HG02884 (cell line): Measurements from ENCODE around the gene UNC80.

ENCODE experiments used
- ATAC-seq: cut with Tn5 transposase; IDR thresholded peaks from one replicate; pipeline ENCODE4 v1.9.1; 2021; ENCODE audit warnings: mild to moderate bottlenecking, moderate library complexity; ENCODE audit not compliant: unreplicated experiment

Gene UNC80

DNA sequence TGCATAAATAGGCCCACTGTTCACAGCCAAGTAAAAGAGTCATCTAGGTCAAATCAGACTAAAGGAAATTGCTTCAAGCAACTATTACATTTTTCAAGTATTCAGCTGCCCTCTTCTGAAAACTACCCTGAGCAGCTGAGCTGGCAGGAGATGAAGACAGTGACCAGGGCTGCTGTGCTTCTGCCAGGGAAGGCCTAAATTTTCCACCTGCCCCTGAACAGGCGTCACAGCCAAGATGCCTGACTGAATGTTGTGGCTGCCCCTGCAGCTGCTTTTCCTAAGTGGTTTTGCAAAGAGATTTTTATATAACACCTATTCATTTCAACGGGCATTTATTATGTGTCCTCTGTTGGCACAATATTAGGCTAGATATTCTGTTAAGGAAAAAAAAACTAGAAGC, 134.1 kb downstream of the UNC80 start:
- ATAC-seq = no peak

DNA sequence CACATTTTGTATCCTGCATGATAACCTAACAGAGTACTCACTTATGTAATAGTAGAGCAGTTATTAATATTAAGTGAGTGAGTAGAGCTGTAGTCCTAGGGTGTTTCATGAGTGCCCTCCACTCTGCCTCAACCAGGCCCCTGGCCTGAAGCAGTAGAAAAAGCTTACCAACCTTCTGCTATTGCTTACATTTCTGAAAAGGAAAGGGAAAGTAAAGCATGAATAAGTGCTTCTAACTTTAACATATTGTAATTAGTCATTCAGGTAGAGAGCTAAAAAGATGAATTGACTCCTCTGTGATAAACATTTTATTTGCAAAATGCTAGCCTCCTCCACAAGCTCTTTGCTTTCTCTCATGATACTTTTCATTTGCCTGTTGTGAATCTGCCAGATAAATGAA, 136.1 kb downstream of the UNC80 start:
- no peak for ATAC-seq

DNA sequence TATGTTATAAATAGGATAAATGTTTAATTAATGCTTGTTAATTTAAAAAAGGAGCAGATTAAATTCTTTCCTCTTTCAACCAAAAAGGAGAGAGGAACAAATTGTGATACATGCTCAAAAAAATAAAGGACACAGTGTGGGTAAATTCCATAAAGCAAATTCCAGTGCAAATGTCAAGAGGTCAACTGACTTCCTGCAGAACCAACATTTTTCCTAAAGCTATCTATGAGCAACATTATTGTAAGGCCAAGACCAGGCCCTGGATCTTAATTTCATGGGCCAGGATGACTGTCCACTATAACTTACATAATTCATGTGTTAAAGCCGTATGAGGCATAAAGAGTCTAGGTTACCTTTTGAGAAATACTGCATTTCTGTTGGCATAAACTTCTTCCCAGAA, 136.9 kb downstream of the UNC80 start:
- no peak for ATAC-seq

DNA sequence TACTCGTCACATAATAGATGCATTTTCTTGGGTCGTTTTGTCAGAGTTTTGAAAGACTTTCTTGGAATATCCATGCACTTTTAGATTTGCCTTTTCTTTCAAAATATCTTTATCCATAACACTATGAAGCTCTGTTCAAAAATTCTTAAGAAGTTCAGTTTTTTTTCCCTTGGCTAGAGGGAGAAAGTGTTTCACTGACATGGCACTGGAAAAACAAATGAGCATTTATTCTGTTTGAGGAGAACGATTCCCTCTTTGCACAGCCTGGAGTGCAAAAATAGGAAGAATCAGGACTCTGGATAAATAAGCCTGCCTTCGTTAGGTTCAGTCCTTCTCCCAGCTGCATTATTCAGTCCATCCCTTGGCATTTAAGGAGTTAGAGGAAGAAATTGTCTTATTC, 139.9 kb downstream of the UNC80 start:
- no peak for ATAC-seq

DNA sequence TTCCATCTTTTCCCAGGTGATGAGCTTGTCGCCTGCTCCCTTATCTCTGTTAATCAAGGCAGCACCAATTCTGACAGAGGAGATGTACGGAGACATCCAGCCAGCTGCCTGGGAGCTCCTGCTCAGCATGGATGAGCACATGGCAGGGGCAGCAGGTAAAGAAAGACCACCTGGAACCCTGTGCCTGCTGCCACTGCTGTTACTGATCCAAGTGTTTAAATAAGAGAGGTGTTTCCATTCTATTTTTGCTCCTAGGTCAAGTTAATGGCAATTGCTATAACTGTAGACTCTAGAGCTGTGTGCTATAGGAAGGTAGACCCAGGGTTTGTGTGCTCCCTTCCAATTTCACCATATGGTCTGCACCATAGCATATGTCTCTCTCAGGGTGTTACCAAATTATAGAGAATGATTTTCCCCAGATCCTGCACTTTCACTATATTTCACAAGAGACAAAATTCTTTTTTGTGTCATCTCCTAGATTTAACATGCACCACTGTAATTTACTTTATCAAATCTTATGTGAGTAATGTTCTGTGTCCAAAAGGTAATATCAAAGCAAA, 142.2 kb downstream of the UNC80 start:
- ATAC-seq = no peak

DNA sequence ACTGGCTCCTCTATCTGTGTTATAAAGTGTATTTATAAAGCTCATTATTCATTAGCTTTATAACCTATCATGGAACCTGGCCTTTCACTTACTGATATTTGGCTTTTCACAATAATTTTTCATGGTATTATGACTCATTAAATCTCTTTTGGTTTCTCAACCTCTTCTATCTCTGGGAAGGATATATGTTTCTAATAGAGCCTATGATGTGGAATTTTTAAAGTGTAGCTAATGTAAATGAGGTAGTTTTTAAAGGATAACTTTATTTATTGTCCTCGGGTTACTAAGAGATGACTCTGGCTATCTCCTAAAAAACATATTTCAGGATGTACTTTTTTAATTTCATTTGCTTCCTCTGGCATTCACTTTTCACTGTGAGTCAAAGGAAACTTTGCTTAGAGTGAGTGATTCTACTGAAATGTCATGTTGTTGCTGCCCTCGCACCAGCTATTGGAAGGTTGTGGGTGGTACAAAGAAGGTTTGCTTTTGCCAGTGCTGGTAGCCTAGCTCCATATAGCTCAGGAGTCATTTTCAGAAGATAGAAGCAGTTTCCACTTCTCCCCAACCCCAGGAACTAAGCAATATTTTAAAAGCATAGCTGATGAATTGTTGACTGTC, 145.6 kb downstream of the UNC80 start:
- no peak for ATAC-seq

DNA sequence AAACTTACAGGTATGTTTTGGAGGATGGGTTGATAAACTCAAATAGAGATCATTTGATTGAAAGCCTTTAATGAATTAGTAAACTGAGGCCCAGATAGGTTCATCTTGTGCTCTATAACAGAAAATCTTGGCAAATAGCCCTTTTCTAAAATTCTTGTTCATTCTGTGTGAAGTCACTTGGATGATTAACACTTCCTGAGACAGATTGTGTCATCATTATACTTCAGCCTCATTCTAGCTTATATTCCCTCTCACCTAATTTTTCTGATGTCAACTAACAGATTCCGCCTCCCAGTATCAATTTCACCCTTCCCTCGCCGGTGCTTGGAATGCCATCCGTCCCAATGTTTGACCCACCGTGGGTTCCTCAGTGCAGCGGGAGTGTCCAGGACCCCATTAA, 146.6 kb downstream of the UNC80 start:
- ATAC-seq = no peak

DNA sequence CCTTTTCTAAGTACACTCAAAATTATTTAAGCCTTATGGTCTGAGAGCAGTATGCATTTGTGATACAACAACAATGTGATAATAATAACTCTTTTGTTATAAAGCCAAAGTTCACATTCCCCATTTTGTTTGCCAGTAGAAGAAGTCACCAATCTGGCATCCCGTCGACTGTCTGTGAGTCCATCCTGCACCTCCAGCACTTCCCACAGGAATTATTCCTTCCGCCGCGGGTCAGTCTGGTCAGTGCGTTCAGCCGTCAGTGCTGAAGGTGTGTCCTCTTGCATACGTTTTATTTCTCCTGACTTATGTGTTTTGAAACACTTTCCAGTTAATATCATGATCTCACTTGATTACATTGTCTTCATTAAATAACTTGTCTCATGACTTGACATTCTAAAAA, 150.5 kb downstream of the UNC80 start:
- ATAC-seq = no peak

DNA sequence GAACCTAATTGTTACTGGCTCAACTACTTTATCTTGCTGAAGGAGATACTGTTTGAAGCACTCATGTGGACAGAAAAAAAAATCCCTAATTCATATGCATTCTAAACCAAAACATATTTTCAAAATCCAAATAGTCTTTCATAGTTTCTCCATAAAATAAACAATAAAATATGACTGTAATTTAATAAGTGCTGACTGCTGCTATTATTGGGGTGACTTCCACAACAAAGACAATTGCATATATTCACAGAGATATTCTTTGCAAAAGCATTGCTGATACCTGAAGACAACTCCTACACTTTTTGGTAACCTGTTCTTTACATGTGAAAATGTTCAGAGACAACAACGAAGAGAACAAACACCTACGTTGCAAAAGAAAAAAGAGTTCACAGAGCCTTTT, 157.7 kb downstream of the UNC80 start:
- no peak for ATAC-seq

DNA sequence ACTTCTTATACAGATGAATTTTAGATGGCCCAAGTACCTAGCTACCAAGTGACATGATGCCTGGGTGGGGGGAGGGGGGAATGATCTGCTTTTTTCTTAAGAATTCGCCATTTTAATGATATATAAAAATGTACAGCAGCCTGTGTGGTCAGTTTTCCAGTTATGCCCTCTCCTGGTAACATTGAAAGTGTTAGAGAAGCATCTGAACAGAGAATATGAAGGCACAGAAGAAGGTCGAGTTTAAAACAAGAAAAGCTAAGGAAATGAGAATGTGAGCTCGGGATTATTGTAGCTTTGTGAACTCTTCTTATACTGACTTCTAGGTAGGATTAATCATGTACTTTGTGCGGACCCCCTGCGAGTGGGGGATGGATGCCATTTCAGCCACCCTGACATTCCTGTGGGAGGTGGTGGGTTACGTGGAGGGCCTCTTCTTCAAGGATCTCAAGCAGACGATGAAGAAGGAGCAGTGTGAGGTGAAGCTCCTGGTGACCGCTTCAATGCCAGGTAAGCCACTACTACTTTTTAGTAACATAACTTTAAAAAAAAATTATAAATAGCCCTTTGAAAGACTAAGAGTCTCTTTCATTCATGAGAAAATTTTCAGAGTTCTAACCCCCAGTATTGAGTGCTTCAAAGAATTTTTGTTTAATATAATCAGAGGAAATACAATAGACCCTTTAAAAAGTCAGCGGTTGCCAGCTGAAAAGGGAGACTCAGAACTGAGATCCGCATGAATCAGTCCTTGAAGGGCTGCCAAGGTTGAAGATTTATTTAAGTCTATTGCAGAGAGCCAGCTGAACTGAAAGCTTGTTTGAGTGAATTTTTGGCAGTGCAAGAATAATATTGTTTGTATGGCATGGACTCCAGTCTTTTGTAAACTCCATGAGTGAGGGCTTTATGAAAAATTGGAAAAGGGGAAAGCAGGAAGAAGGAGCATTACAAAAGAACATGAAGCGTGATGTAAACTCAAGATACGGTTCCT, 162.2 kb downstream of the UNC80 start:
- no peak for ATAC-seq

DNA sequence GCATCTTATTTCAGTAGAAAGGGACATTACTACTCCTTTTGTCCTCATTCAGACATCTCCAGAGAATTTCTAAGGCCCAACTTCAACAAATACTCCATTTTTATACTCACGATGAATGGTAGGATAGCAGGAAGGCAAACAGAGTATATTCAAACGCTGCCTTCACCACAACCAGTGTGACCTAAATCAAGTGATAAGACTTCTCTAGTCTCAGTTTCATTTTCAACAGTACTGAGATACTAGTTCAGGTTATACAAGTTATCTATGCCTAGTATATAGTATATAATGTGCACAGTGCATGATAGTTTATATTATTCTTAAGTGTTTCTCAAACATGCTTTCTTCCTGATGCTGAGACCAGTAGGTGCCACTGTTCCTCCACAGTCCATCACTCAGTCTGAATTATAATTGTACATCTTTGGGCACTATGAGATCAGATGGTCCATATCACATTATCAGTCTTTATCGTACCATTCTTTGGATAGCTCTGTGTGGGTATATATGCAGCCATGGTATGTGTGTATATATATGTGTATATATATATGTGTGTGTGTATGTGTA, 164.6 kb downstream of the UNC80 start:
- no peak for ATAC-seq

DNA sequence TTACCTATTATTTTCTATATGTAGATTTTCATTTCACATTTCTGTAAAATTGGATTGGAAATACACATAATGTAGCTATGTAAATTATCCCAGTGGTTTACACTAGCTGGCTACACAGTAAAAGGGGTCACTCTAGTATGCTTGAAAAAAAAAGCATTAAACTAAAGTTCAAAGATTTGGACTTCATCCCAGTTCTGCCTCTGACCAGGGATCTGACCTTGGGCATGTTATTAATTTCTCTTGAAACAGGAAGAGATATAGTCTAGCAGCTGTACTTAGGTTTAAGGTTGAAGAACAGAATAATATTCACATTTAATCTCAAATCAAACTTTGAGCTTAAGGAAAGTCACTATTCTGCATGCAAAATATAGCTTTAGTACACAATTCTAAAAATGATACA, 166.3 kb downstream of the UNC80 start:
- no peak for ATAC-seq

DNA sequence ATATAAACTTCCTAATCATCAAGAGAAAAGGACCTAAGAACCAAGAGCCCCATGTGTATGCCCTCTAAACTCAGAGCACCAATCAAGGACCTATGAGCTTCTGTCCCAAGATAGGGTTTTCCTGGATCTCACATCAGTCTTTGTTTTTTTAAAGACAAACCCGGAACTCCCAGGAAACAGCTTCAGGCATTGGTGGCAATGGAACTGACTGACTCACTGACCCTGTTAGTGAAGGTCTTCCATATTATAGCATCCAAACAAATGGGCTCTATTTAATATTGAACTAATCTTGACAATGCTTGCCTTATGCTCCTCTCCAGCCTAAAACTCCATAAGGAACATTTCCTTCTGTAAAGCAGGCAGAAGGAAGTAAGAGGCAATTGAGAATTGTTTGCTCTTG, 167.3 kb downstream of the UNC80 start:
- no peak for ATAC-seq

DNA sequence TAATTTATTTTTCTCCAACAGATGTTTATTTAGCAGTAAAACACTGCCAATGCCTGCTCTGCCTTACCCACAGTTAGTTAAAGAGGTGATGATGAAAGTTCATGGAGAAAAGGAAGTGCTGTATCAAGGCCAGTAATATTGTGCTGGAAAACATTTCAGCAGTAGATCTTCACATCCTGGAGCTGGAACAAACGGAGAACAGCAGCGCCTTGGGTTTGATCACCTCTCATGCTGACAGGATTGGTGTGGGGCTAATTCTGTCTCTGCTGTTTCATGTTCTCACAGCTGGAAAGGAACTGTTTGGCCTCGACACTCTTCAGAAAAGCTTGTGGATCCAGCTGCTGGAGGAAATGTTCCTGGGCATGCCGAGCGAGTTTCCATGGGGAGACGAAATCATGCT, 169.3 kb downstream of the UNC80 start:
- ATAC-seq = no peak

DNA sequence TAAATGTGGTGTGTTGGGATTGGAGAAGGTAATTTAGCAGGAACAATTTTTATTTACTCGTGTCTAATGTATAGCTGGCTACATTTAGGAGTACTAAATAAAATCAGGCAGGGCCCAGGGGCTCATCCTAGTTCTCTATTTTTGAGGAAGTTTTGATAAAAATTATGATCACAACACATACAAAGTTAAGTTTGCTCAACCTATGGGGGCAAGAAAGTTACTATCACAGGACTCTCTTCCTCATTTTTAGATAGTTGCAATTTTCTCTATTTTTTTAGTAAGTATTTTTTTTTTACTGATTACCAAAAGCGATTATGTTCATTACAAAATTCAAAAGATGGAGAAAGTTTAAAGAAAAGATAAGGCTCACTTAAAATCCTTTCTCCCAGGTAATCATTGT, 170.8 kb downstream of the UNC80 start:
- no peak for ATAC-seq

DNA sequence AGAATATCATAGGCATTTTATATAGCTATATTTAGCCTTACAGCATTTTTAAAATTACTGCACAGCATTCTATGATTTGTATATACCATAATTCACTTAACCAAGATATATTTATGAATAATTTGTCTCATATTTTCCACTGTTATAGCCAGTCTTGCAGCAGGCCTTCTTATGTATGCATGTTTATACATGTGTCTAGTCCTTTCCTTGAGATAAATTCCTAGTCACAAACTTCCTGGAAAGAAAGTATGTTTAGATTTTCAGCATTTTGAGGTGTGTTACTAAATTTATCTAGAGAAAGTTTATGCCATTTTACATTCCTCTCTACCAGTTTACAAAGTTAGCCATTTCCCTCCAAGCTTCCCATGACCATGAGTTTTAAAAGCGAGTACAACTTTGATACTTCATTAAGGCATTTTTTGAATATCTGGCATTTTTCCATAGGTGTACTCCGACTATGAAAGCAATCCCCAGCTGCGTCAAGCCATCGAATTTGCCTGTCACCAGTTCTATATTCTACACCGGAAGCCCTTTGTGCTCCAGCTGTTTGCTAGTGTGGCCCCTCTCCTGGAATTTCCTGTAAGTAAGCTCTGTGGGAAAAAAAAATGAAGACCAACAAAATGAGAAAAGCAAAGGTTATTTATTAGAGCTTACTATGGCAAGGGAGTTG, 171.4 kb downstream of the UNC80 start:
- no peak for ATAC-seq

DNA sequence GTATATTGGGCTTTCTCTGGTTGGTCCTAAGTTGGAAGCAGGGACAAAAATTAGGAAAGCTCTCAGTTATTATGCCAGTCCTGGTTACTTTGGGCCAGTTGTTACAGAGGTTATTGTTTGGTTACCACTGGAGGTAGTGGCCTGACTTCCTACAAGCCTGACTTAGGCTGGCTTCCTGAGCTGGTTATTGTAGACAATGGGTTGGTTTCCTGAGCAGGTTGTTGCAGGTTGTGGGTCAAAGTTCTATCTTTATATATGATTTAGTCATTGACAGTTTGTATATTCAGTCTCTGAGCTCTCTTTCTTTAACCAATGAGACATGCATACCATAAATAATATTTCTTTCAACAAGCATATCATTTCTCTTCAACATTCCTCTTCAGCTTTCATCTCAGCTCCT, 172.1 kb downstream of the UNC80 start:
- no peak for ATAC-seq

DNA sequence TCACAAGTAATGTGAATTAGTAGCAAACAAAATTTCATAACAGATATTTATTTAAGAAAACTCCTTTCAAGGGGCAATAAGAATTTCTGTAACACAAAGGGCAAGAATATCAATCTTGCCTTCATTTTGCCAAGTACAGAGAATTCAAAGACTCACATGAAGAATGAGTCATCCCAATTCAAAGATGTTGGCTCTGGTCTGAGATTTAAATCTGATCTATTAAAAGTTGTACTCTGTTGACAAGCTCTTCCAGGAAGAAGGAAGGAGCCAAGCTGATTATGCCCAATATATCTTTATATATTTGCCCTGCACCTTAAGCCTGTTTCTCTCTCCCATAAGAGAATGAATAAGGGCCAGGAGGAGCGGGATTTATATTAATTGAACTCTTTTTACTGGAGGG, 174.9 kb downstream of the UNC80 start:
- ATAC-seq = no peak

DNA sequence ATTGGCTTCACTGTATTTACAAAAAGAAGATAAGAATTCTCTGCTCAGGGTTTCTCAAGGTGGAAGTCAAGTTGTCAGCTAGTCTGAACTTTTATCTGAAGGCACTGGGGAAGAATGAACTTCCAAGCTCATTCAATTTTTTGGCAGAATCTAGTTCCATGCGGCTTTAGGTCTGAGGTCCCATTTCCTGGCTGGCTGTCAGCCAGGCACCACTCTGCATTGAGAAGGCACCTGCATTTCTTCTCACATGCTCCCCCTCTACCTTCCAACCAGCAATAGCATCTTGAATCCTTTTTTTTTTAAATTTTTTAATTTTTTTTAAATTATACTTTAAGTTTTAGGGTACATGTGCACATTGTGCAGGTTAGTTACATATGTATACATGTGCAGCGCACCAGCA, 184.6 kb downstream of the UNC80 start:
- no peak for ATAC-seq

DNA sequence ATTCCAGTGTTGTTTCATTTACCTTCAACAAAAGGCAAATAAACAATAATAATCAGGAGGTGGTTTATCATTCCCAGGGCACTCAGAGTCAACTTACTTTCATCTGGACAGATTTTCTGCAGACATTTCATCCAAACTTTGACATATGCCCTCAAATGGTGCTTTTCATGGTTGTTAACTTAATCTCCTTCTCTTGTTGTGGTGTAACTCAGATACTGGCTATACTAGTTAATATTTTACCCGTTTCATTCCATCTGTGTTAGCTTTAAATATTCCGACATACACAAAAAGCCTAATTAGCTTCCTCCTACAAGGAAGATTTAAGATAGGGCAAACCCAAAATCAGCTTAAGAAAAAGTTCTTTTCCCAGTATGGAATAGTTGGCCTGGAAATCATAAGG, 186.4 kb downstream of the UNC80 start:
- no peak for ATAC-seq

DNA sequence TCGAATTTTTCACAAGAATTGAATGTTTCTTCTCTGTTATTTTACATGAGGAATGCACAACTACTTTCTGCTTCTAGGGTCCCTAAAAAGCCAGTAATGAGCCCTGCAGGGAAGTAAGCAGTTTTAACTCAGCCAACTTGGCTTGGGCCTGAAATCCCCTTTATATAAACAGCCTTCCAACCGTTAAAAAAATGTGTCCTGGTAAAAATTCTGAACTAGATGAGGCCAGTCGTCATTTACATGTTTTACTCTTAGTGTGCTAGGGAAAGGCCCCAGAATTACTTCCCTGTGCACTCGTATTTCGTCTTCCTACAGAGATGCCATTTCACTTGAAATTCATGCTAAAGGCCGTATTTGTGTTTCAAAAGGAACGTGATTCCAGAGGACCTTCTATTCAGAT, 188.4 kb downstream of the UNC80 start:
- ATAC-seq = no peak
